ENCODE measurements around the gene SOCS3. TPM values are rescaled to one million over a fixed set of nuclear protein-coding genes. Genes with fewer than 3 reads are reported as not detected.
A peak's percentile ranks its signal among the peaks of the same experiment; 100 is the strongest.

SOCS3 gene
- total and polyA plus RNA-seq, 4 donors, result 15.5 to 182 (median 91.5) TPM

DNA sequence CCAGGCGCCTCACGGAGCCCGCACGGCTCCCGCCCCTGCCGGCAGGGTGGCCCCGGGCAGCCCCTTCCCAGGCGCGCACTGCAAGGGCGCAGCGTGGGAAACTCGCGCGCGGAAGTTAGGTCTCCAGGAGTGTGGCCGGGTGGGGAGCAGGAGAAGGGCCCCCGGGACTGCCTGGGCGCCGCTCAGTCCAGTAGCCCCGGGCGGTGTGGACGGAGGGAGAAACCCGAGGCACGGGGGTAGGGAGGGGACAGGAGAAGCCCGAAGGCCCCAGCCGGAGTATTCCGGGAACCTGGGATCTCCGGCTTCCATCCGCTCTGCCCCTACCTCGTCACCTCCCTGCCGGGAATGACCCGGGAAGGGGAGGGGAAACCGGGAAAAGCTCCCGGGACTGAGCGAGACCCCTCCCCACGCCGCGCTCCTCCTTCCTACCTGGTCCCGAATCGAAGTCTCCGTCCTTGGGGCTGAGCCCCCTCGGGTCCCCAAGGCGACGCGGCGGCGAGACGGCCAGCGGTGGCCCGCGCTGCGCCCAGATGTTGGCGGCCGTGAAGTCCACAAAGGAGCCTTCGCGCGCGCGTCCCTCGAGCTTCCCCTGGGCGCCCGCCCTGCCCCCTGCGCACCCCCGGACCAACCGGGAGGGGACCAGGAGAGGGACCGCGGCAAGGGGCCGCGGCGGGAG lies 418 bp downstream of the SOCS3 start:
- intact Hi-C loops (cut with DNase I), result loop anchor here in 1 of 2 donors (2.0 kb wide), 1 partner anchor 69 kb away; no protein-coding TSS in a partner anchor
- Histone ChIP-seq H3K27ac (ENCODE audit: low read depth in 1 of 2, low read length in 2 of 2) (peak overlapping the region; percentile 70 to 83), H3K27me3 (ENCODE audit: control insufficient read depth in 1 of 2, insufficient read depth in 2 of 2, low read length in 1 of 2) (no peaks in the 10 kb centered on the region), H3K9me3 (ENCODE audit: control insufficient read depth, low read length) (no peaks in the 10 kb centered on the region), H3K36me3 (ENCODE audit: control insufficient read depth in 1 of 2, insufficient read depth in 2 of 2, low read length in 1 of 2) (no peaks in the 10 kb centered on the region), H3K4me1 (ENCODE audit: control insufficient read depth in 1 of 2, insufficient read depth in 2 of 2, low read length in 2 of 2) (peaks cover 2 to 5% of the 10 kb centered on the region in 2 donors), H3K4me3 (ENCODE audit: low read length in 2 of 2) (peak overlapping the region; percentile 35 to 94)
- peak; percentile 52 for ATAC-seq (ENCODE audit: low FRiP score)
- whole genome bisulfite sequencing, 2 donors, result 1% methylated on average over 61 to 70 of the region's 70 CpGs
- peak in 1 of 2 donors; percentile 78 for DNase-seq

DNA sequence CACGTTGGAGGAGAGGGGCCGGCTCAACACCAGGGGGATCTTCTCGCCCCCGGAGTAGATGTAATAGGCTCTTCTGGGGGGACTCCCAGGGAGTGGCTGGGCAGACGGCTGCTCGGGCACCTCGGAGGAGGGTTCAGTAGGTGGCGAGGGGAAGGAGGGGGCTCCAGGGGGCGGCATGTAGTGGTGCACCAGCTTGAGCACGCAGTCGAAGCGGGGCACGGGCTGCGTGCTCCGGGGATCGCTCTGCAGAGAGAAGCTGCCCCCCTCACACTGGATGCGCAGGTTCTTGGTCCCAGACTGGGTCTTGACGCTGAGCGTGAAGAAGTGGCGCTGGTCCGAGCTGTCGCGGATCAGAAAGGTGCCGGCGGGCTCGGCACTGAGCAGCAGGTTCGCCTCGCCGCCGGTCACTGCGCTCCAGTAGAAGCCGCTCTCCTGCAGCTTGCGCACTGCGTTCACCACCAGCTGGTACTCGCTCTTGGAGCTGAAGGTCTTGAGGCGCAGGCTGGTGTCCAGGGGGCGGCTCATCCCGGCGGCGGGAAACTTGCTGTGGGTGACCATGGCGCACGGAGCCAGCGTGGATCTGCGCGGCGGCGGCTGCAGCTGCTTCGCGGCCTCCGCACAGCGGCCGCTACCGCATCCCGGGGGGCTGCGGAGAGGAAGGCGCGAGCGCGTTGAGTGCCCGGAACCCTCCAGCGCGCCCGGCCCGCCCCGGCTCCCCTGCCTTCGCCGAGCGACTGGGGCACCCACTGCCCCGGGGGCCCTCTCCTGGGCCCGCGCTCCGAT lies 1.1 kb downstream of the SOCS3 start:
- DNase-seq (no peak), ATAC-seq (ENCODE audit: low FRiP score) (no peak)
- peak overlapping the region; percentile 35 to 94 for H3K4me3 ChIP-seq (ENCODE audit: low read length in 2 of 2)
- H3K27ac ChIP-seq (ENCODE audit: low read depth in 1 of 2, low read length in 2 of 2), result peak overlapping the region in 1 of 2 donors; percentile 70
- 22 to 23% methylated on average over 67 to 72 of the region's 72 CpGs for WGBS, 2 donors
- no peaks in the 10 kb centered on the region for H3K9me3 ChIP-seq (ENCODE audit: control insufficient read depth, low read length)
- H3K4me1 ChIP-seq (ENCODE audit: control insufficient read depth in 1 of 2, insufficient read depth in 2 of 2, low read length in 2 of 2), result peaks cover 2 to 5% of the 10 kb centered on the region in 2 donors
- H3K27me3 ChIP-seq (ENCODE audit: control insufficient read depth in 1 of 2, insufficient read depth in 2 of 2, low read length in 1 of 2), result no peaks in the 10 kb centered on the region
- H3K36me3 ChIP-seq (ENCODE audit: control insufficient read depth in 1 of 2, insufficient read depth in 2 of 2, low read length in 1 of 2), result no peaks in the 10 kb centered on the region
- intact Hi-C loops (cut with DNase I), result loop anchor here in 1 of 2 donors (2.0 kb wide), 1 partner anchor 68 kb away; no protein-coding TSS in a partner anchor

DNA sequence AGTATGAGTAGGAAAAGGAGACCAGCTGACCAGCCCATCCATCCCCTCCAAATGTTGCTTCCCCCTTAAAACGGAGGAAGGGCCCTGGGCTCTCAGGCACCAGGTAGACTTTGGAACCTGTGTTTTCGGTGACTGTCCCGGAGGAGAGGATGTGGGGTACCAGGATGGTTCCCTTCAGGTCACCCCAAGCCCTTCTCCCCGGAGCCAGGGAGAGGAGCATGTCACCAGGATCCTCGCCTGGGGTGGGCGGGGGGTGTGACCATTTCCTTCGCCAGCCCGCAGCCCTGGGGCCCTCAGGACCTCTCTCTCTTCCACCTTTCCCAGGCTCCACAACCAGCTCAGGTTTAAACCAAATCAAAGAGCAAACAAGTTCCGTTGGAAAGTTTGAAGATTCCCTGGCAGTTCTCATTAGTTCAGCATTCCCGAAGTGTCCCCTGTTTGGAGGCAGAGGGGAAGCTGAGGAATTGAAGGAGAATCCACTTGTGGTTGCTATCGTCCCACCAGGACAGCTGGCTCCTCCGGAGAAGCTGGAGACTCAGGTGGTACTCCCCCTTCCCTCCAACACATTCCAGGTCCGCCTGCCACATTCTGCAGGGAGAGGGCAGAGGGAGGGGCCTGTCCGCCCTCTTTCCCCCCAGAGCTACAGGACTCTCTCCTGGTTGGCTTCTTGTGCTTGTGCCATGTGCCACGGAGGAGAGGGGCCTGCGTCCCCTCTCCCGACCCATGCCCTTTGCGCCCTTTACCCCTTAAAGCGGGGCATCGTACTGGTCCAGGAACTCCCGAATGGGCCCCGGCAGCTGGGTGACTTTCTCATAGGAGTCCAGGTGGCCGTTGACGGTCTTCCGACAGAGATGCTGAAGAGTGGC lies 2.0 kb downstream of the SOCS3 start:
- Histone ChIP-seq H3K9me3 (ENCODE audit: control insufficient read depth, low read length) (no peaks in the 10 kb centered on the region), H3K4me1 (ENCODE audit: control insufficient read depth in 1 of 2, insufficient read depth in 2 of 2, low read length in 2 of 2) (peaks cover 2 to 5% of the 10 kb centered on the region in 2 donors), H3K36me3 (ENCODE audit: control insufficient read depth in 1 of 2, insufficient read depth in 2 of 2, low read length in 1 of 2) (no peaks in the 10 kb centered on the region), H3K4me3 (ENCODE audit: low read length in 2 of 2) (peak overlapping the region in 1 of 2 donors; percentile 94), H3K27ac (ENCODE audit: low read depth in 1 of 2, low read length in 2 of 2) (no peak overlapping the region), H3K27me3 (ENCODE audit: control insufficient read depth in 1 of 2, insufficient read depth in 2 of 2, low read length in 1 of 2) (no peaks in the 10 kb centered on the region)
- ATAC-seq (ENCODE audit: low FRiP score), result no peak
- WGBS, 2 donors, result 92 to 93% methylated on average over 25 of the region's 25 CpGs
- no peak for DNase-seq
- intact Hi-C loops (cut with DNase I), result loop anchor here in 1 of 2 donors (2.0 kb wide), 1 partner anchor 67 kb away; no protein-coding TSS in a partner anchor

- ATAC-seq (ENCODE audit: low FRiP score), result no peak
- intact Hi-C loops (cut with DNase I), result no loop called here
Observed at GRCh38 chr17:78357177-78357586, 2.7 kb downstream of the SOCS3 start.

DNA sequence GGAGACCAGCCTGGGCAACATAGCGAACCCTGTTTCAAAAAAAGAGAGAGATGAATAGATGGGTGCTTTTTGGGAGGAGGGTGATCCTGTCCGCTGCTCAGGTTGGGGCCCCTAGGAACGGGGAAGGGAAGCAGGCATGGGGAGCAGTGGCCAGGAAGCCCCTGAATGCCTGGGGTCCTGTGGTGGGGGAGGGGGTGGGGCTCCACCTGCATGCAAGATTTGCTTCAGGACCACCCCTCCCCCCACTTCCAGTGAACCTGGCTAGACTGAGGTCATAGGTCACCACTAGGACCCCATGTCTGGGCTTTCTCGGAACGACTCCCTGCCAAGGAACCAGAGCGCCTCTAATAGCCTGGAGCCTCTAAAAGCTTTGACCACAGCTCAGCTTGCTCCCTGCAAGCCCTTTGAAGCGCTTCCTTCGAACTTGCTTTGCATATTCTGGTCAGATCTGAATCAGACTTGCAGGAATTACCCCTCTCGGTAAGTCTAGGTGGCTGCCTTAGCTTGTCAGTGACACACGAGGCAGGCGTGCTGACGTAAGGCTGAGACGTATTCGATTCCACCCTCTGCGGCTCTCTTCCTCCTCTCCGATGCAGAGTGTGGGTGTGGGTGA lies 3.7 kb downstream of the SOCS3 start:
- H3K4me1 ChIP-seq (ENCODE audit: control insufficient read depth in 1 of 2, insufficient read depth in 2 of 2, low read length in 2 of 2), result peaks cover 2 to 5% of the 10 kb centered on the region in 2 donors
- H3K27me3 ChIP-seq (ENCODE audit: control insufficient read depth in 1 of 2, insufficient read depth in 2 of 2, low read length in 1 of 2), result no peaks in the 10 kb centered on the region
- 81 to 82% methylated on average over 16 of the region's 16 CpGs for WGBS, 2 donors
- H3K4me3 ChIP-seq (ENCODE audit: low read length in 2 of 2), result no peak overlapping the region
- no peaks in the 10 kb centered on the region for H3K9me3 ChIP-seq (ENCODE audit: control insufficient read depth, low read length)
- no peak for ATAC-seq (ENCODE audit: low FRiP score)
- no peak overlapping the region for H3K27ac ChIP-seq (ENCODE audit: low read depth in 1 of 2, low read length in 2 of 2)
- DNase-seq, result peak in 1 of 2 donors; percentile 76
- no peaks in the 10 kb centered on the region for H3K36me3 ChIP-seq (ENCODE audit: control insufficient read depth in 1 of 2, insufficient read depth in 2 of 2, low read length in 1 of 2)
- intact Hi-C loops (cut with DNase I), result no loop called here

More at GRCh38 chr17:78357177-78357586, 2.7 kb downstream of the SOCS3 start:
- no peak overlapping the region for H3K4me3 ChIP-seq (ENCODE audit: low read length in 2 of 2)
- no peaks in the 10 kb centered on the region for H3K9me3 ChIP-seq (ENCODE audit: control insufficient read depth, low read length)
- H3K4me1 ChIP-seq (ENCODE audit: control insufficient read depth in 1 of 2, insufficient read depth in 2 of 2, low read length in 2 of 2), result peaks cover 2 to 5% of the 10 kb centered on the region in 2 donors
- H3K27ac ChIP-seq (ENCODE audit: low read depth in 1 of 2, low read length in 2 of 2), result no peak overlapping the region
- DNase-seq, result peak; percentile 84
- H3K27me3 ChIP-seq (ENCODE audit: control insufficient read depth in 1 of 2, insufficient read depth in 2 of 2, low read length in 1 of 2), result no peaks in the 10 kb centered on the region
- no peaks in the 10 kb centered on the region for H3K36me3 ChIP-seq (ENCODE audit: control insufficient read depth in 1 of 2, insufficient read depth in 2 of 2, low read length in 1 of 2)
- 85 to 88% methylated on average over 7 of the region's 7 CpGs for WGBS, 2 donors

GRCh38 chr17:78355701-78356100 lies 4.2 kb downstream of the SOCS3 start:
- no peak for DNase-seq
- intact Hi-C loops (cut with DNase I), result no loop called here
- H3K4me3 ChIP-seq (ENCODE audit: low read length in 2 of 2), result no peak overlapping the region
- no peak for ATAC-seq (ENCODE audit: low FRiP score)
- no peaks in the 10 kb centered on the region for H3K36me3 ChIP-seq (ENCODE audit: control insufficient read depth in 1 of 2, insufficient read depth in 2 of 2, low read length in 1 of 2)
- H3K27ac ChIP-seq (ENCODE audit: low read depth in 1 of 2, low read length in 2 of 2), result no peak overlapping the region
- 66 to 68% methylated on average over 3 of the region's 3 CpGs for WGBS, 2 donors
- H3K4me1 ChIP-seq (ENCODE audit: control insufficient read depth in 1 of 2, insufficient read depth in 2 of 2, low read length in 2 of 2), result peaks cover 2 to 5% of the 10 kb centered on the region in 2 donors
- H3K9me3 ChIP-seq (ENCODE audit: control insufficient read depth, low read length), result no peaks in the 10 kb centered on the region
- no peaks in the 10 kb centered on the region for H3K27me3 ChIP-seq (ENCODE audit: control insufficient read depth in 1 of 2, insufficient read depth in 2 of 2, low read length in 1 of 2)

GRCh38 chr17:78355045-78355641 lies 4.7 kb downstream of the SOCS3 start:
- Histone ChIP-seq H3K4me3 (ENCODE audit: low read length in 2 of 2) (no peak overlapping the region), H3K27me3 (ENCODE audit: control insufficient read depth in 1 of 2, insufficient read depth in 2 of 2, low read length in 1 of 2) (no peaks in the 10 kb centered on the region), H3K4me1 (ENCODE audit: control insufficient read depth in 1 of 2, insufficient read depth in 2 of 2, low read length in 2 of 2) (peaks cover 2 to 5% of the 10 kb centered on the region in 2 donors), H3K9me3 (ENCODE audit: control insufficient read depth, low read length) (no peaks in the 10 kb centered on the region), H3K36me3 (ENCODE audit: control insufficient read depth in 1 of 2, insufficient read depth in 2 of 2, low read length in 1 of 2) (no peaks in the 10 kb centered on the region), H3K27ac (ENCODE audit: low read depth in 1 of 2, low read length in 2 of 2) (peak overlapping the region in 1 of 2 donors; percentile 3)
- ATAC-seq (ENCODE audit: low FRiP score) (no peak), DNase-seq (no peak)
- 82 to 86% methylated on average over 9 of the region's 9 CpGs for WGBS, 2 donors
- intact Hi-C loops (cut with DNase I), result no loop called here

All from aorta (tissue), 5 donors.